ENCODE measurements around the gene EML2. TPM values are rescaled to one million over a fixed set of nuclear protein-coding genes. Genes with fewer than 3 reads are reported as not detected.

The EML2 gene
- total and polyA plus RNA-seq, 2 of the 8 experiments (the other 6 are each of a cell fraction or from before 2014, with no cell fraction given) = 28.8 to 29.4 TPM

DNA sequence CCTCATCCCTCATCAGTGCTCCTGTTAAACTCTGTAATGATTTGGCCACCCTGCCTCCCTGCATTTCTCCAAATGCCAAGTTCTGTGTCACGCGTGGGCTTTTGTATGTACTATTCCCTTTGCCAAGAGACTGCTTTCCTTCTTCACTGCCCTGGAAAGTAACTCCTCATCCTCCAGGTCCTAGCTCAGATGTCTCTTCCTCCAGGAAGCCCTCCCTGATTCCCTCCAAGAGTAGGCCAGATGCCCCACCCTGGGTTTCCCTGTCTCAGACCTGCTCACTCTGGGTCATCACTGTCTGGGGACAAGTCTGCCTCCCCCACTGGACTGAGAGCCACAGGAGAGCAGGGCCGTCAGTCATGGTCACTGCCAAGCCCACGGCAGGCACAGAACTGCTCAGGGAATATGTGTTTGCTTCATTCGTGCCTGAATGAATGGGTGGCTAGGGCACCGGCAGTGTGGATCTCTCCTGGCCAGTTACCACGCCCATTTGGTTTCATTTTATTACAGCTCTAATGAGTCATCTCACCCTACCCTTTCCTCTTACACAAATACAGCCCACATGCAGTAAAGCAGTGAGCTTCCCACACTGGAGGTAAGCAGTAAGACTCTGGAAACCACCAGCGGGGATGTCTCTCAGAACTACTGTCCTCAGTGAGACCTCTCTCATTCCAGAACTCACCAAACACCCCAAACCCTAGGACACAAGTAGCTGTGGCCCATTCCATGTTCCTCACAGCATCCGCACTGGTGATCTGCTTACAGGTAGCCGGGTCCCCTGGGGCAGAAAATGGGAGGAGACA lies 25.1 kb downstream of the EML2 start (continued):
- TF ChIP-seq, protein P1, sequence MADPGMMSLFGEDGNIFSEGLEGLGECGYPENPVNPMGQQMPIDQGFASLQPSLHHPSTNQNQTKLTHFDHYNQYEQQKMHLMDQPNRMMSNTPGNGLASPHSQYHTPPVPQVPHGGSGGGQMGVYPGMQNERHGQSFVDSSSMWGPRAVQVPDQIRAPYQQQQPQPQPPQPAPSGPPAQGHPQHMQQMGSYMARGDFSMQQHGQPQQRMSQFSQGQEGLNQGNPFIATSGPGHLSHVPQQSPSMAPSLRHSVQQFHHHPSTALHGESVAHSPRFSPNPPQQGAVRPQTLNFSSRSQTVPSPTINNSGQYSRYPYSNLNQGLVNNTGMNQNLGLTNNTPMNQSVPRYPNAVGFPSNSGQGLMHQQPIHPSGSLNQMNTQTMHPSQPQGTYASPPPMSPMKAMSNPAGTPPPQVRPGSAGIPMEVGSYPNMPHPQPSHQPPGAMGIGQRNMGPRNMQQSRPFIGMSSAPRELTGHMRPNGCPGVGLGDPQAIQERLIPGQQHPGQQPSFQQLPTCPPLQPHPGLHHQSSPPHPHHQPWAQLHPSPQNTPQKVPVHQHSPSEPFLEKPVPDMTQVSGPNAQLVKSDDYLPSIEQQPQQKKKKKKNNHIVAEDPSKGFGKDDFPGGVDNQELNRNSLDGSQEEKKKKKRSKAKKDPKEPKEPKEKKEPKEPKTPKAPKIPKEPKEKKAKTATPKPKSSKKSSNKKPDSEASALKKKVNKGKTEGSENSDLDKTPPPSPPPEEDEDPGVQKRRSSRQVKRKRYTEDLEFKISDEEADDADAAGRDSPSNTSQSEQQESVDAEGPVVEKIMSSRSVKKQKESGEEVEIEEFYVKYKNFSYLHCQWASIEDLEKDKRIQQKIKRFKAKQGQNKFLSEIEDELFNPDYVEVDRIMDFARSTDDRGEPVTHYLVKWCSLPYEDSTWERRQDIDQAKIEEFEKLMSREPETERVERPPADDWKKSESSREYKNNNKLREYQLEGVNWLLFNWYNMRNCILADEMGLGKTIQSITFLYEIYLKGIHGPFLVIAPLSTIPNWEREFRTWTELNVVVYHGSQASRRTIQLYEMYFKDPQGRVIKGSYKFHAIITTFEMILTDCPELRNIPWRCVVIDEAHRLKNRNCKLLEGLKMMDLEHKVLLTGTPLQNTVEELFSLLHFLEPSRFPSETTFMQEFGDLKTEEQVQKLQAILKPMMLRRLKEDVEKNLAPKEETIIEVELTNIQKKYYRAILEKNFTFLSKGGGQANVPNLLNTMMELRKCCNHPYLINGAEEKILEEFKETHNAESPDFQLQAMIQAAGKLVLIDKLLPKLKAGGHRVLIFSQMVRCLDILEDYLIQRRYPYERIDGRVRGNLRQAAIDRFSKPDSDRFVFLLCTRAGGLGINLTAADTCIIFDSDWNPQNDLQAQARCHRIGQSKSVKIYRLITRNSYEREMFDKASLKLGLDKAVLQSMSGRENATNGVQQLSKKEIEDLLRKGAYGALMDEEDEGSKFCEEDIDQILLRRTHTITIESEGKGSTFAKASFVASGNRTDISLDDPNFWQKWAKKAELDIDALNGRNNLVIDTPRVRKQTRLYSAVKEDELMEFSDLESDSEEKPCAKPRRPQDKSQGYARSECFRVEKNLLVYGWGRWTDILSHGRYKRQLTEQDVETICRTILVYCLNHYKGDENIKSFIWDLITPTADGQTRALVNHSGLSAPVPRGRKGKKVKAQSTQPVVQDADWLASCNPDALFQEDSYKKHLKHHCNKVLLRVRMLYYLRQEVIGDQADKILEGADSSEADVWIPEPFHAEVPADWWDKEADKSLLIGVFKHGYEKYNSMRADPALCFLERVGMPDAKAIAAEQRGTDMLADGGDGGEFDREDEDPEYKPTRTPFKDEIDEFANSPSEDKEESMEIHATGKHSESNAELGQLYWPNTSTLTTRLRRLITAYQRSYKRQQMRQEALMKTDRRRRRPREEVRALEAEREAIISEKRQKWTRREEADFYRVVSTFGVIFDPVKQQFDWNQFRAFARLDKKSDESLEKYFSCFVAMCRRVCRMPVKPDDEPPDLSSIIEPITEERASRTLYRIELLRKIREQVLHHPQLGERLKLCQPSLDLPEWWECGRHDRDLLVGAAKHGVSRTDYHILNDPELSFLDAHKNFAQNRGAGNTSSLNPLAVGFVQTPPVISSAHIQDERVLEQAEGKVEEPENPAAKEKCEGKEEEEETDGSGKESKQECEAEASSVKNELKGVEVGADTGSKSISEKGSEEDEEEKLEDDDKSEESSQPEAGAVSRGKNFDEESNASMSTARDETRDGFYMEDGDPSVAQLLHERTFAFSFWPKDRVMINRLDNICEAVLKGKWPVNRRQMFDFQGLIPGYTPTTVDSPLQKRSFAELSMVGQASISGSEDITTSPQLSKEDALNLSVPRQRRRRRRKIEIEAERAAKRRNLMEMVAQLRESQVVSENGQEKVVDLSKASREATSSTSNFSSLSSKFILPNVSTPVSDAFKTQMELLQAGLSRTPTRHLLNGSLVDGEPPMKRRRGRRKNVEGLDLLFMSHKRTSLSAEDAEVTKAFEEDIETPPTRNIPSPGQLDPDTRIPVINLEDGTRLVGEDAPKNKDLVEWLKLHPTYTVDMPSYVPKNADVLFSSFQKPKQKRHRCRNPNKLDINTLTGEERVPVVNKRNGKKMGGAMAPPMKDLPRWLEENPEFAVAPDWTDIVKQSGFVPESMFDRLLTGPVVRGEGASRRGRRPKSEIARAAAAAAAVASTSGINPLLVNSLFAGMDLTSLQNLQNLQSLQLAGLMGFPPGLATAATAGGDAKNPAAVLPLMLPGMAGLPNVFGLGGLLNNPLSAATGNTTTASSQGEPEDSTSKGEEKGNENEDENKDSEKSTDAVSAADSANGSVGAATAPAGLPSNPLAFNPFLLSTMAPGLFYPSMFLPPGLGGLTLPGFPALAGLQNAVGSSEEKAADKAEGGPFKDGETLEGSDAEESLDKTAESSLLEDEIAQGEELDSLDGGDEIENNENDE (IDR thresholded peaks at IDR 0.05; ENCODE audit: insufficient replicate concordance, low read length) = no peak
- TF ChIP-seq EZH2 (IDR thresholded peaks at IDR 0.05; ENCODE audit: low read depth, low read length, severe bottlenecking) (no peak), SAP30 (IDR thresholded peaks at IDR 0.05; ENCODE audit: insufficient read depth, insufficient replicate concordance, low read length) (no peak), JUN (IDR thresholded peaks at IDR 0.05; ENCODE audit: low read depth, low read length) (no peak), SIRT6 (IDR thresholded peaks at IDR 0.05; ENCODE audit: low read length) (no peak)
- TF ChIP-seq, protein P2, sequence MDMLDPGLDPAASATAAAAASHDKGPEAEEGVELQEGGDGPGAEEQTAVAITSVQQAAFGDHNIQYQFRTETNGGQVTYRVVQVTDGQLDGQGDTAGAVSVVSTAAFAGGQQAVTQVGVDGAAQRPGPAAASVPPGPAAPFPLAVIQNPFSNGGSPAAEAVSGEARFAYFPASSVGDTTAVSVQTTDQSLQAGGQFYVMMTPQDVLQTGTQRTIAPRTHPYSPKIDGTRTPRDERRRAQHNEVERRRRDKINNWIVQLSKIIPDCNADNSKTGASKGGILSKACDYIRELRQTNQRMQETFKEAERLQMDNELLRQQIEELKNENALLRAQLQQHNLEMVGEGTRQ (IDR thresholded peaks at IDR 0.05; ENCODE audit: low read length) = no peak
- TF ChIP-seq, protein P3, sequence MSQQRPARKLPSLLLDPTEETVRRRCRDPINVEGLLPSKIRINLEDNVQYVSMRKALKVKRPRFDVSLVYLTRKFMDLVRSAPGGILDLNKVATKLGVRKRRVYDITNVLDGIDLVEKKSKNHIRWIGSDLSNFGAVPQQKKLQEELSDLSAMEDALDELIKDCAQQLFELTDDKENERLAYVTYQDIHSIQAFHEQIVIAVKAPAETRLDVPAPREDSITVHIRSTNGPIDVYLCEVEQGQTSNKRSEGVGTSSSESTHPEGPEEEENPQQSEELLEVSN (IDR thresholded peaks at IDR 0.05) = no peak

Measured in H1 (cell line).